HG03575 (cell line): Measurements from ENCODE around the gene DNAH9.

ENCODE experiments used
- ATAC-seq: cut with Tn5 transposase; IDR thresholded peaks from one replicate; pipeline ENCODE4 v1.9.1; 2021; ENCODE audit not compliant: unreplicated experiment, insufficient number of reproducible peaks, low FRiP score; ENCODE audit errors: extremely low read depth

DNAH9 gene

DNA sequence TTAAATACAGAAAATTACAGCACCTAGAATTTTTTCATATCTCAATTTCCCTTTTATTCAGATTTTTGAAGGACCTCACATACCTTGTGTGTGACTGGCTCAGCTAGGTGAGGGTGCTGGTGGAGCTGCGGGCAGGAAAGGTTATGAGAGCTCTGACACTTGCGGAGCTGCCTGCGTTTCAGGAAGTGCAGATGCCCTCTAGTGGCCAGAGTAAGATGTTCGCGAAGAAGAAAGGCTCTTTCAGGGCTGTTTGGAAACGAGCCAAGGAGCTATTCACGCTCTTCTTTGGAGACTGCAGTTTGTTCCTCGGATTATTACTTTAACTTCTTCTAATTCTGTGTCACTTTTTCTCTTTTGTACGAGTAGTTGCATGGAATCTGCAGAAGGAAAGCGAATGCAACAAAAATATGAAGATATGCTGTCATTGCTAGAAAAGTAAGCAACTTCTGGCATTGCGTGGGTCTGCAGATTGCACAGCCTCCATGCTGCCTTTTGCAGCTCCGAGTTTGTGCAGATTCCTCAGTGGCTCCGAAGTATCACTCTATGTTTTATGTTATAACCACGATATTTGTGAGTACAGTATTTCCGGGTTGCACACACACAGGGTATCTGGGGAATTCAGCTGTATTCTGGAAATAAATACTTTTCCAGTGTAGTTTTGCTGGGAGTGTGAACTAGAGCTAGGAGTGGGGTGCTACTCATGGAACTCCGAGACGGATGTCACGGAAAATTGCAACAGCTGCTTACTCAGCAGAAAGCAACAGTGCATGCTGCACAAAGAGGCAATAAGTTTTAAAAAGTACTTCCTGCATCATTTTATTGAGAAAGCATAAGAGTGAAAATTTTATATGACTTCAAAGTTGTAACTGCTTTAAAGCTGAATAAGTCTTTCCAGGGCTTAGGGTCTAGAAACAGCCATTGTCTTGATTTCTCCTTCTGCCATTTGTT, 46.3 kb downstream of the DNAH9 start:
- ATAC-seq: no peak

DNA sequence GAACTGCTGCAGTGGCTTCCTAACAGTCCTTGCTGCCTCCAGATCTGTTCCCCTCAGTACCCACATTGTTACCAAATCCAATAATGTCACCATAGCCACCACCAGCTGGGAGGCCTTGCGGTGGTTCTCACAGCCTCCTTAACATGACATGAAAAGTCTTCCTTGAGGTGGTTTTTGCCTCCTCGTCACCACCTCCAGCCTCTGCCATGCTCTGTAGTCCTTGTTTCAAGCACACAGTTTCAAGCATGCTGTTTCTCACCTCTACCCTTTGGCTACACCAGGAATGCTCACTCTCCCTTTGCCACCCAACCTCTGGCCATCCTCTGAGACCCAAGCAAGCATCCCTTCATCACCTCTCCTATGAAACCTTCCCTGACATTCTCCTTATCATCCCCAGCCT, 47.2 kb downstream of the DNAH9 start:
- no peak for ATAC-seq

DNA sequence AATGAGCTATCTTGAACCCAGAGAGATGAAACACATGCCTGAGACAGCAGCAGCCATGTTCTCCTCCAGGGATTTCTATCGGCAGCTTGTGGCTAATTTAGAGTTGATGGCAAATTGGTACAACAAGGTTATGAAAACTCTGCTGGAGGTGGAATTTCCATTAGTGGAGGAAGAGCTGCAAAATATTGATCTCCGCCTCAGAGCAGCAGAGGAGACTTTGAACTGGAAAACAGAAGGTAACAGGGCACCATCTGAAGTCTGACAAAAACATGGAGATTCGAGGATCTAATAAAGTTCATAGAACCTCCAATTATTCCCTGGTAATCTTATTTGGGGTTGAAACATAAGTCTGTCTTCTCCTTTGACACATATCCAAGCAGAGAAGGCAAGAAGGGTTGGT, 52.8 kb downstream of the DNAH9 start:
- ATAC-seq: no peak

DNA sequence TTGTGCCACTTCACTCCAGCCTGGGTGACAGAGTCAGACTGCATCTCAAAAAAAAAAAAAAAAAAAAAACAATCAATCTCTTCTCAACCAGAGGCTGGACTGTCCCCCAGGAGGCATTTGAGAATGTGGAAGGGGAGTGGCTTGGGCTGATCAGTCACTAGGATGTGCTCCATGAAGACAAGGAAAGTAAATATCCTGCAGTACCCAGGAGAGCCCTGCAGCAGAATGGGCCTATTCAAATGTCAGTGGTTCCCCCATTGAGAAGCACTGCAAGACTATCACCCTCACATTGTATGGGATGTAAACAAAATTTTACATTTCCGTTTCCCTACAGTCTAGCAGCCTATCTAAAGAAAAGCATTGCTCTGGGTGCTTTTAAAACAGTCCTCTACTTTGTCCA, 70.3 kb downstream of the DNAH9 start:
- ATAC-seq: no peak

DNA sequence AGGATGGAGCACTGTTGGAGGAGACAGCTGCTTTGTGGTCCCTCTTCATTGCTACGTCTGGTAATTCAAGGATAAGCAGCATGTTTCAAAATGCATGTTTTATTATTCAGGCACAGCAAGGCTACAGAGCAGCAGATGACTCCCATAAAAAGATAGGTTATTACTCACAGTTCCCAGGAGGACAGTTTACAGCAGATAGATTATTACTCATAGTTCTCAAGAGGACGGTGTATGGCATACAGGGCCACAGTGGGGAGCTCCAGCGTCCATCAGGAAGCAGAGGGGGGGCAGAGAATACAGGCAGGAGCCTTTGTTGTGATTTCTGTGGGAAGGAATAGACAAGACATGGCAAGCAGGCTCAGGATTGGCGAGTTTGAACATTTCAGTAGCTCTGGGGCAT, 72.9 kb downstream of the DNAH9 start:
- no peak for ATAC-seq

DNA sequence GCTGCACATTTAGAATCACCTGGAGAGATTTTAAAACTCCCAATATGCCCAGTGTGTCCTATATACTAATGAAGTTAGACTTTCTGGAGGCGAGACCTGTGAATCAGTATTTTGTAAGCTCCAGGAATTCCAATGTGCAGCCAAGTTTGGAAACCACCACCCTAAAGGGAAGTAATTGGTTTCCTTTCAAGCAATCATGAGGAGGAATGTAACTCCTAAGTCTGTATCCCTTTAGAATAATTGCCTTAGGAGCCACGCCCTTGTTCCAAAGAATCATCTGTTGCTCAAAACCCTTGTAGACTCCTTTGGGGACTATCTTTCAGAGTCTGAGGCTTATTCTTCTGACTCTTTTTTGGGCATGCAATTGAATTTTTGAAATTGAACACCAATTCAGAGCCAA, 84.4 kb downstream of the DNAH9 start:
- ATAC-seq: no peak

DNA sequence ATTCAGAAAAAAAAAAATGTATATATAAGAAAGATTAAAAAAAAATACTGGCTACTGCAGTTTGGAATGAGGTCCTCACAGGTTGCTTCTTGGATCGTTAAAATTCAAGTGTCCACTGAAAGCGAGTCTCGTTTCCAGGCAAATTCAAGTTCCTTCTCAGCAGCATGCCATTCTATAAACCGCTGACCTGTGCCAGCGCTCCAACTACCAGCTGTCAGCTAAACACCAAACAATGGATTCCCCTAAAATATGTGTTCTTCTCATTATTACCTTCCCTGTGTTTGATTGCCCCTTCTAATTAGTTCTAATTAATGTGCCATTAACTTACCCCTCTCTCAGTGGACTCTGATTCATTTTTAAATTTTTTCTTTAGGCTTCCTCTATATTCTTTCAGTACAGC, 92.4 kb downstream of the DNAH9 start:
- no peak for ATAC-seq

DNA sequence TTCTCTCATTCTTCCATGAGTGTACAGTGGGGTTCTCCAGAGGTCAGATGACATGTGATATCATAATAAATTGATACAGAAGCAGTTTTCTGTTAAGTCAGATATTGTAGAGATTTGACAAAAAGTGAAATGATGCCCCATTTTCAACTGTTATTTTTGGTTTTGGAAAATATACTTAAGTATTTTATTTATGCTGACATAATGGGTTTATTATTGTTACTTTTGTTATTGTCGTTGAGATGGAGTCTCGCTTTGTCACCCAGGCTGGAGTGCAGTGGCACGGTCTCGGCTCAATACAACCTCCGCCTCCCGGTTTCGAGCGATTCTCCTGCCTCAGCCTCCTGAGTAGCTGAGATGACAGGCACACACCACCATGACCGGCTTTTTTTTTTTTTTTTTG, 94.4 kb downstream of the DNAH9 start:
- ATAC-seq: no peak

DNA sequence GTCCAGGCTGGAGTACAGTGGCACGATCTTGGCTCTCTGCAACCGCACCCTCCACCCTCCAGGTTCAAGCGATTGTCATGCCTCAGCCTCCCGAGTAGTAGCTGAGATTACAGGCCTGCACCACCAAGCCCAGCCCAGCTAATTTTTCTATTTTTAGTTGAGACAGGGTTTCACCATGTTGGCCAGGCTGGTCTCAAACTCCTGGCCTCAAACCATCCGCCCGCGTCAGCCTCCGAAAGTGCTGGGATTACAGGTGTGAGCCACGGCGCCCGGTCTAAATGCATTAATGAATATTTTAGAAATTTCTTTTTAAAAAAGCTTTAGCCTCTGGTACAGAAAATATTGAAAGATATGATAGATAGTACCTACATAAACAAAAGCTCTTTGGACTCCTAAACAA, 95.0 kb downstream of the DNAH9 start:
- ATAC-seq: no peak

DNA sequence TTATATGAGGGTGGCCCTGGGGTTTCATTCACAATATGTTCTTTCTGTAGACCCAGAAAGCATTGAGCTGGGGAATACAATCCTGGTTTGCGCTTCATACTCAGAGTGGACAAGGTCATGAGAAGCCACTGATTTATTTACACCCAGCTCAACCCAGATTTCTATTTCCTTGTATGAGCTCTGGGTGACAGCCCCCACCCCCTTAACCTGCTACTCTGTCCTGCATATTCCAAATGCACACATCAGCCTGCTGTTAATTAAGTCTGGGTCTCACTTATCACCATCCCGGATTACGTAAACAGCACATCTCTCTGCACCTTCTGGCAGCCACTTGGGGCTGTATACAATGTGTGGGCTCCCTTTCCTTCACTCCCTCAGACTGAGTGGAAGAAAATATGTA, 102.4 kb downstream of the DNAH9 start:
- no peak for ATAC-seq

DNA sequence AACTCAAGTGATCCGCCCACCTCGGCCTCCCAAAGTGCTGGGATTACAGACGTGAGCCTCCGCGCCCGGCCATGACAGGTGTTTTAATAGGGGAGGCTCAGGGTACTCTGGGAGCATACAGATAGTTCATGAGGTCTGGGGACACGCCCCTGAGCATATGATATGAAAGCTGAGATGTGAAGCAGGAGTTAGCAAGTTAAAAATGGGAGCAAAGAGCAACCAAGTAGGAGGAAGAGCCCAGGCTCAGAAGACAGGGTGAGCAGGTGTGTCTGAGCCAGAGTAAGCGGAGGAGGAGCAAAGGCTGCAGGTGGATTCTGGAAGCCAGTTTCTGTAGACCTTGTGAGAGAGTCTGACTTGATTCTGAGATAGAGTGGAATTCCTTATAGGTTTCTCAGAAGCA, 103.6 kb downstream of the DNAH9 start:
- no peak for ATAC-seq

DNA sequence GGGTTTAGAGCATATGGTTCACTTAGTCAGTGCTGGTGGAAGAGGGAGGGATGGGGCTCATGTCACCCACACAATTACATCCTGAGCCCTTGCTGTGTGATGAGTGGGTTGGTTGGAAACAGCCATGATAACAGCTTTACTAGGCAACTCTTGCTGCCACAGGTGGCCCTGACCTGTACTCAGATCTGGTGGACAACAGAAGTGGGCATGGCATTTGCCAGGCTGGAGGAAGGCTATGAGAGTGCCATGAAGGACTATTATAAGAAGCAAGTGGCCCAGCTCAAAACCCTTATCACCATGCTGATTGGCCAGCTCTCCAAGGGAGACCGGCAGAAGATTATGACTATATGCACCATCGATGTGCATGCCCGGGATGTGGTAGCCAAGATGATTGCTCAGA, 105.8 kb downstream of the DNAH9 start:
- ATAC-seq: no peak

DNA sequence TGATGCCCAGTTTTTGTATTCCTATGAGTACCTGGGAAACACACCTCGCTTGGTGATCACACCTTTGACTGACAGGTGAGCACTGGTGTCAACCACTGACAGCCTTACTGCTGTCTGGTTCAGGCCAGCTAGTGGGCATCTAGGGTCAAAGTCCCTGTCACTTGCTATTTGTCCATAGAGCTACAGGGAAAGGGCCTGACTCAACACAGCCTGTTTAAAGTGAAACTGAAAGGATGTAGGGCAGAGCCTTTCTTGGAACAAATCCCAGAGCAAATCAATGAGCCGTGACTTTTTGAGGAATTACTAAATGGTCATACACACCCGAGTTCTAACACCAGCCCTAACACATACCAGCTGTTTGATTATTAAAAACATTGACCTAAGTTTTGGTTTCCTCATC, 106.8 kb downstream of the DNAH9 start:
- ATAC-seq: no peak

DNA sequence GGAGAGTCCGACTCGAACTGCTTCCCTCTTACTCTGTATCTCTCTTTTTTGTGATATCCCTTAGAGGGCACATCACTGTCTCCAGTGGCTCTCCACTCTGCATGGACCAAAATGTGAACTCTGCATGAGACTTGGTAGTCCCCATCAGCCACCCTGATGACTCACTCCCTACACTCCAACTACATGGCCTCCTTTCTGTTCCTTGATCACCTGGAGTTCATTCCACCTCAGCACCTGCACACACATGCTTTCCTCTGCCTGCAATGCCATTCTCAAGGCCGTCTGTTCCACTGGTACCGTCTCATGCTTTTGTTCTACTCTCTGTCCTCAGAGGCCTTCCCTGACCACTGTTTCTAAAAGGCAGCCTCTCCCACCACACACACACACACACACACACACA, 109.3 kb downstream of the DNAH9 start:
- ATAC-seq: no peak

DNA sequence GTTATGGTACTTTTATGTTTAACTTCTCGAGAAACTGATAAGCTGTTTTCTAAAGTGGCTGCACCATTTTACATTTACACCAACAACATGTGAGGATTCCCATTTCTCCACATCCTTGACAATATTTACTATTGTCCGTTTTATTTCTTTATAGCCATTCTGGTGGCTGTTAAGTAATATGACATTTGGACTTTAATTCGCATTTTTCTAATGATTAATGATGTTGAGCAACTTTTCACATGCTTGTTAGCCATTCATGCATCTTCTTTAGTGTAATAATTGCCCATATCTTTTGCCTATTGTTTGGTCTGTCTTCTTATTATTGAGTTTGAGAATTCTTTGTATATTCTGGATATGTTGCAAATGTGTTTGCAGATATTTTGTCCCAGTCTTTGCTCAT, 114.2 kb downstream of the DNAH9 start:
- no peak for ATAC-seq

DNA sequence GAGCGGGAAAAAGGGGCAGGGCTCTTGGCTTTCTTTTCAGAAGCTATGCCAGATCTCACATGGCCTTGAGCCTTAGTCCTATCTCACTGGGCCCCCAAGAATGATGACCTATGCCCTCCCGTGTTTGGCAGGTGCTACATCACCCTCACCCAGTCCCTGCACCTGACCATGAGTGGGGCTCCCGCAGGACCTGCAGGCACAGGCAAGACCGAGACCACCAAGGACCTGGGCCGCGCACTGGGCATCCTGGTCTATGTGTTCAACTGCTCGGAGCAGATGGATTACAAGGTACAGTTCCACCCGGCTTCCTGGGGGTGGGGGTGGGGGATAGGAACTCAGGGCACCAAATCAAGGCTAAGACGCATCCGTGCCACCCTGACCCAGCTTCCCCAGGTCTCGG, 120.9 kb downstream of the DNAH9 start:
- ATAC-seq: no peak

DNA sequence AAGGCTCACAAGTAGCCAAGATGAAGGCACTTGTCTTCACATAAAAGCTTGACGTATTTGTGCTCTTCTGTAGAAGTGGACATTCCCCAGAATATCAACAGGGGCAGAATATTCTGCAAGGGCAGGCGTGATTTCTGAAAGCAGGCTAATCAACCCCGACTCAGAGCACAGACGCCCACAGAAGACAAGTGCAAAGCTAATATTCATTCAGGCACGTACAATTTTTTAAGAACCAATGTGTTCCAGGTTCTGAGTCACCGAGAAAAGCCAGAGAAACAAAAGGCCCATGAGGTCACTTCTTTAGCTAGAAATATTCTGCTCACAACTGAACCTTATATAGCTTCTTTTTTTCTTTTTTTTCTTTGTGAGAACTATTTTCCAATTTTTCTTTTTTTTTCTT, 121.6 kb downstream of the DNAH9 start:
- no peak for ATAC-seq

DNA sequence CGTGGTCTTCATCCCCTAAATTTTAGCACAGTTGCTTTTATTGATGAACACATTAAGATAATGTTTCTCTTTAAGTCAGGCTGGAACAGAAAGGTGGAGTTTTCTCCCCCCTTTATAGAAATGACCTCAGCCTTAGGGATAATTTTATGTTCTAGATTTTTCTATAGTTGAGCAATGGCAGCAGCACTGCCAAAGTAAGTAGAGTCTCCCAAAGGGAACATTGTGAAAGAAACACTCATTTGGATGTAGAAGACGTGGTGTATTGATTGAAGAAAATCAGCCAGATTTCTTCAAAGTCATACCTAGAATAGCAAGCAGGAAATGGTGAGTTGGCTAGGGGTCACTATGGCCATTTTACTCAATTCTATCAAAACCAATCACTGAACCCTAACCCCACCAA, 122.5 kb downstream of the DNAH9 start:
- ATAC-seq: no peak

DNA sequence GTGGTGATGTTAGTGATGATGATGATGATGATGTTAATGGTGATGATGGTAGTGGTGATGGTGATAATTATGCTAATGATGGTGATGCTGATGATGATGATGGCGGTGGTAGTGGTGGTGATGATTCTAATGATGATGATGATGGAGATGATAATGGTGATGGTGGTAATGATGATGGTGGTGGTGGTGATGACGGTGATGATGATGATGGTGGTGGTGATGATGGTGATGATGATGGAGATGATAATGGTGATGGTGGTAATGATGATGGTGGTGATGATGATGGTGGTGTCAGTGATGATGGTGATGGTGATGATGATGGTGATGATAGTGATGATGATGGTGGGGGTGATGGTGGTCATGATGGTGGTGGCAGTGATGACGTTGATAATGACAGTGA, 132.5 kb downstream of the DNAH9 start:
- ATAC-seq: no peak

DNA sequence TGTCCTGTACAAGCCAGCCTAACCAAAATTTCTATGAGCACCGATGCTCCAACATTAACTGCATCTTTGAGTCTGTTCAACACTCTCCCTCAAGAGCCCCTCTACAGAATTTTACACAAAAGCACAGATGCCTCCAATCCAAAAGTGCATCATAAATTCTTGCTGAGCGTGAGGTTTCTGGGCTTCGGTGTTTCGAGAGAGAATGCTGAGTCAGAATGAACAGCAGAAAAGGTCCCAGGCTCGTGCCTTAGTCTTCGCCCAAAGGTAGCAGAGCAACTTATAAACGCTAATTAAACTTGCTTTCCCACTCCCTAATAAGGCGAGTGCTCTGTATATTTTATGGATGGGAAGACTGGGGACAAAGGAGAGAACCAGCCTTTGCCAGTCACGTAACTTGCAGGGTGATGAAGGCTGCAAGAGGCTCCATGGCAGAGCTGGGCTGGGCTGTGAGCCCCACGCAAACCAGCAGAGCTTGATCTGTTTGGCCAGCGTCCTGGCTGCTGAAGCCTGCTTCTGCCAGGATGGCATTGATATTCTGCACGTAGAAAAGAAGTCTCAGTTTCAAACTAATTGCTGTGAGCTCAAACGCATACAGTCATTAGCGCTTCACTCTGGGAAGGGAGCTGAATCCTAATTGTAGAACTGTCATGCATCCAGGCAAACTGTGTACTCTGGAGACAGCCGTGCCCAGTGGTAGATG, 138.5 kb downstream of the DNAH9 start:
- ATAC-seq: no peak

DNA sequence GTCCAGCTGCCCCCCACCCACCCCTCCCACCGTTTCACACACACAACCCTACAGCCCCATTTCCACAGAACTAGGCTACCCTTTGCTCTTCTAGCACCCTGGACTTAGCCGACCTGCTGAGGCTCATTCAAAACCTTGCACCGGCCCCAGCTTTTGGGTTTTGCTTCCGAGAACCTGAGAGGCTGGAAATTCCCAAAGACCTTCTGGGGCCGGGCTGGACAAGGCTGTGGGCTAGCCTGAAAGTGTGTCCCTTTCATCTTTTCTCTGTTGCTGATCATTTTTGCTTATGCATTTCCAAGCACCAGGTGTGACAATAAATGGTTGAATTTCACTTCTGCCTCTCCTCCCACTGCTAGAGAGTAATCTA, 139.0 kb downstream of the DNAH9 start:
- no peak for ATAC-seq
